ENCODE data around the gene ATG5.

ATG5 gene

GRCh38 chr6:106138151-106138550 is 187.4 kb downstream of the ATG5 start:
- no peaks in the 10 kb centered on the region for H3K36me3 Mint-ChIP-seq
- H3K4me1 Mint-ChIP-seq (ENCODE audit: low read depth) = peaks cover 26% of the 10 kb centered on the region

GRCh38 chr6:106136845-106137244 is 188.7 kb downstream of the ATG5 start:
- no peaks in the 10 kb centered on the region for H3K9me3 Mint-ChIP-seq (ENCODE audit: low read depth)
- H3K27me3 Mint-ChIP-seq = no peaks in the 10 kb centered on the region
- no peak overlapping the region for H3K4me3 Mint-ChIP-seq
- no peaks in the 10 kb centered on the region for H3K36me3 Mint-ChIP-seq
- H3K4me1 Mint-ChIP-seq (ENCODE audit: low read depth) = peaks cover 13% of the 10 kb centered on the region
- no peak overlapping the region for H3K27ac Mint-ChIP-seq

More at GRCh38 chr6:106138151-106138550, 187.4 kb downstream of the ATG5 start:
- H3K27me3 Mint-ChIP-seq = no peaks in the 10 kb centered on the region
- no peak overlapping the region for H3K4me3 Mint-ChIP-seq
- H3K9me3 Mint-ChIP-seq (ENCODE audit: low read depth) = no peaks in the 10 kb centered on the region
- H3K27ac Mint-ChIP-seq = no peak overlapping the region

- H3K4me3 Mint-ChIP-seq = no peak overlapping the region
- H3K36me3 Mint-ChIP-seq = no peaks in the 10 kb centered on the region
- H3K4me1 Mint-ChIP-seq (ENCODE audit: low read depth) = peaks cover 5% of the 10 kb centered on the region
- H3K27me3 Mint-ChIP-seq = no peaks in the 10 kb centered on the region
- H3K27ac Mint-ChIP-seq = no peak overlapping the region
- H3K9me3 Mint-ChIP-seq (ENCODE audit: low read depth) = no peaks in the 10 kb centered on the region
Observed at GRCh38 chr6:106135911-106136571, 189.5 kb downstream of the ATG5 start.

DNA sequence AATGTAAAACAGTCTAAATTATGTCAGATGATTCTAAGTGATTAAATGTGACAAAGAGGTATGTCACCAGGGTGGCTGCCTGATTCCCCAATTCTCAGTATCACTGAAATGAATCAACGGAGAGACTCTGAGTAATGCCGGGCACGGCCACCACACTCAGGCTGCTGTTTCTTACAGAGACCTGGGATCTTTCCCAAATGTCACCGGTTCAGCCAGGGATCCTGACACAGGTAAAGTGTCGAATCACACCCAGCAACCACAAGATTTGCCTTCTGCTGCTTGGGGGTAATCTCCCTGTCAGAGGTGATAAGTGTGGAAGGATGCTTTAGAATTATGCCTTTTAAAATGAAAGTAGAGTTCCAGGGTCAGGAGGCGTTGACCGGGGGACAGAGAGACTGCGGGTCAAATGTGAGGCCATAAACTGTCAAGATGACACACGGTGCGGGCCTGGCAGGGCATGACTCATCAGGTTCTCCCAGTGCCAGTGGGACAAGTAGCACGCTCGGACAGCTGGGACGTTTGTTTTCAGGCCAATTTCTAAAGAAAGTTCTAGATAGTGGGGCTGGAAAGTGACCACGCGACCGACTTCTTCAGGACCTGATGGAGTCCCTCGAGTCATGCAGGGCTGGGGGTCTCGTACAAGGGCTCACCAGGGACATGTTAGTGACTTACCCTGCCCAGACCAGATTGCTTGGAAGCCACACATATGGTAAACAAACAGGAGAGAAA is 190.5 kb downstream of the ATG5 start:
- H3K9me3 Mint-ChIP-seq (ENCODE audit: low read depth) = no peaks in the 10 kb centered on the region
- H3K4me1 Mint-ChIP-seq (ENCODE audit: low read depth) = no peaks in the 10 kb centered on the region
- no peak overlapping the region for H3K4me3 Mint-ChIP-seq
- H3K36me3 Mint-ChIP-seq = no peaks in the 10 kb centered on the region
- H3K27ac Mint-ChIP-seq = no peak overlapping the region
- no peaks in the 10 kb centered on the region for H3K27me3 Mint-ChIP-seq

Measured in activated naive CD8-positive, alpha-beta T cell (primary cell).